DOHH2 (cell line): Measurements from ENCODE around the gene OR6C65.

Source experiments
- CTCF ChIP-seq: fragments of 200-600 bp; sonication (generic); IDR thresholded peaks from one replicate; pipeline ENCODE4 v1.5.1; 2014; ENCODE audit warnings: antibody characterized with exemption, mild to moderate bottlenecking, low read depth, low read length; ENCODE audit not compliant: poor library complexity, severe bottlenecking
- EZH2phosphoT487 ChIP-seq: fragments of 200-600 bp; sonication (generic); IDR thresholded peaks from 2 replicates; pipeline ENCODE4 v1.6.1; 2017; ENCODE audit warnings: borderline replicate concordance, mild to moderate bottlenecking, antibody characterized with exemption, low read length, moderate library complexity, mixed read lengths

GRCh38 chr12:55372521-55372920 lies 27.8 kb upstream of the OR6C65 start:
- TF ChIP-seq EZH2phosphoT487 (no peak), CTCF (no peak)
